ENCODE results near the gene PPFIBP2. TPM values are rescaled to one million over a fixed set of nuclear protein-coding genes. Genes with fewer than 3 reads are reported as not detected.

PPFIBP2 gene
- total RNA-seq, 1 donor from 2014 or later, result 3.9 TPM

GRCh38 chr11:7694235-7694634 lies 180.4 kb downstream of the PPFIBP2 start:
- DNase-seq (ENCODE audit: low read depth), result no peak

GRCh38 chr11:7696424-7696823 lies 182.6 kb downstream of the PPFIBP2 start:
- no peak for DNase-seq (ENCODE audit: low read depth)

Other genes starting within 250 kb of the PPFIBP2 start
- gene OLFML1, start 28.5 kb upstream of the PPFIBP2 start, total RNA-seq, result not detected in 2 replicates
- gene CYB5R2, start 159.5 kb downstream of the PPFIBP2 start, total RNA-seq, result 1.1 and 4.0 TPM in 2 replicates
- gene OVCH2, start 192.5 kb downstream of the PPFIBP2 start, total RNA-seq, result 0.40 TPM in 1 of 2 replicates, not detected in the other

All from renal cortical epithelial cell (primary cell).